ENCODE data around the gene RFESD.

RFESD gene

GRCh38 chr5:95667678-95668077 lies 21.1 kb downstream of the RFESD start:
- H3K4me3 Mint-ChIP-seq: no peak overlapping the region
- H3K36me3 Mint-ChIP-seq: no peaks in the 10 kb centered on the region
- peaks cover 1% of the 10 kb centered on the region for H3K4me1 Mint-ChIP-seq (ENCODE audit: low read depth)
- no peak overlapping the region for H3K27ac Mint-ChIP-seq
- no peaks in the 10 kb centered on the region for H3K9me3 Mint-ChIP-seq (ENCODE audit: low read depth)
- H3K27me3 Mint-ChIP-seq: no peaks in the 10 kb centered on the region

GRCh38 chr5:95668216-95668615 lies 21.6 kb downstream of the RFESD start:
- no peaks in the 10 kb centered on the region for H3K36me3 Mint-ChIP-seq

GRCh38 chr5:95668728-95669127 lies 22.2 kb downstream of the RFESD start:
- no peaks in the 10 kb centered on the region for H3K27me3 Mint-ChIP-seq
- peaks cover 1% of the 10 kb centered on the region for H3K4me1 Mint-ChIP-seq (ENCODE audit: low read depth)
- no peaks in the 10 kb centered on the region for H3K36me3 Mint-ChIP-seq
- H3K27ac Mint-ChIP-seq: no peak overlapping the region
- no peak overlapping the region for H3K4me3 Mint-ChIP-seq
- no peaks in the 10 kb centered on the region for H3K9me3 Mint-ChIP-seq (ENCODE audit: low read depth)

More at GRCh38 chr5:95668216-95668615, 21.6 kb downstream of the RFESD start:
- H3K27me3 Mint-ChIP-seq: no peaks in the 10 kb centered on the region
- H3K9me3 Mint-ChIP-seq (ENCODE audit: low read depth): no peaks in the 10 kb centered on the region
- peaks cover 1% of the 10 kb centered on the region for H3K4me1 Mint-ChIP-seq (ENCODE audit: low read depth)
- no peak overlapping the region for H3K4me3 Mint-ChIP-seq
- no peak overlapping the region for H3K27ac Mint-ChIP-seq

GRCh38 chr5:95669540-95669939 lies 23.0 kb downstream of the RFESD start:
- Mint-ChIP-seq H3K27me3 (no peaks in the 10 kb centered on the region), H3K36me3 (no peaks in the 10 kb centered on the region), H3K9me3 (ENCODE audit: low read depth) (no peaks in the 10 kb centered on the region), H3K4me3 (no peak overlapping the region), H3K27ac (no peak overlapping the region), H3K4me1 (ENCODE audit: low read depth) (no peaks in the 10 kb centered on the region)

GRCh38 chr5:95669985-95670384 lies 23.4 kb downstream of the RFESD start:
- no peaks in the 10 kb centered on the region for H3K4me1 Mint-ChIP-seq (ENCODE audit: low read depth)
- H3K9me3 Mint-ChIP-seq (ENCODE audit: low read depth): no peaks in the 10 kb centered on the region

GRCh38 chr5:95670568-95670967 lies 24.0 kb downstream of the RFESD start:
- peaks cover 2% of the 10 kb centered on the region for H3K27me3 Mint-ChIP-seq
- no peak overlapping the region for H3K27ac Mint-ChIP-seq
- no peaks in the 10 kb centered on the region for H3K36me3 Mint-ChIP-seq
- no peaks in the 10 kb centered on the region for H3K4me1 Mint-ChIP-seq (ENCODE audit: low read depth)
- no peaks in the 10 kb centered on the region for H3K9me3 Mint-ChIP-seq (ENCODE audit: low read depth)
- no peak overlapping the region for H3K4me3 Mint-ChIP-seq

More at GRCh38 chr5:95669985-95670384, 23.4 kb downstream of the RFESD start:
- Mint-ChIP-seq H3K36me3 (no peaks in the 10 kb centered on the region), H3K27me3 (no peaks in the 10 kb centered on the region), H3K4me3 (no peak overlapping the region), H3K27ac (no peak overlapping the region)

GRCh38 chr5:95671826-95672225 lies 25.2 kb downstream of the RFESD start:
- no peaks in the 10 kb centered on the region for H3K4me1 Mint-ChIP-seq (ENCODE audit: low read depth)
- no peaks in the 10 kb centered on the region for H3K36me3 Mint-ChIP-seq
- H3K27me3 Mint-ChIP-seq: peaks cover 2% of the 10 kb centered on the region

GRCh38 chr5:95672641-95673040 lies 26.1 kb downstream of the RFESD start:
- Mint-ChIP-seq H3K36me3 (no peaks in the 10 kb centered on the region), H3K27me3 (peaks cover 2% of the 10 kb centered on the region), H3K4me1 (ENCODE audit: low read depth) (no peaks in the 10 kb centered on the region), H3K4me3 (no peak overlapping the region), H3K27ac (no peak overlapping the region), H3K9me3 (ENCODE audit: low read depth) (no peaks in the 10 kb centered on the region)

More at GRCh38 chr5:95671826-95672225, 25.2 kb downstream of the RFESD start:
- Mint-ChIP-seq H3K27ac (no peak overlapping the region), H3K9me3 (ENCODE audit: low read depth) (no peaks in the 10 kb centered on the region), H3K4me3 (no peak overlapping the region)

GRCh38 chr5:95673081-95673480 lies 26.5 kb downstream of the RFESD start:
- Mint-ChIP-seq H3K27me3 (peaks cover 2% of the 10 kb centered on the region), H3K4me3 (no peak overlapping the region), H3K36me3 (no peaks in the 10 kb centered on the region), H3K27ac (no peak overlapping the region), H3K9me3 (ENCODE audit: low read depth) (no peaks in the 10 kb centered on the region), H3K4me1 (ENCODE audit: low read depth) (no peaks in the 10 kb centered on the region)

GRCh38 chr5:95682891-95683290 lies 36.3 kb downstream of the RFESD start, which contains the start of gene SPATA9:
SPATA9 (minus strand) TSS chr5:95682991; CDS start chr5:95682854, 137 bp downstream.
- no peak within 1 kb of the TSS for H3K4me3 Mint-ChIP-seq
- peaks cover 4% of the 10 kb centered on the region for H3K36me3 Mint-ChIP-seq
- peaks cover 18% of the 10 kb centered on the region for H3K27me3 Mint-ChIP-seq
- no peak within 1 kb of the TSS for H3K27ac Mint-ChIP-seq
- no peaks in the 10 kb centered on the region for H3K9me3 Mint-ChIP-seq (ENCODE audit: low read depth)
- no peaks in the 10 kb centered on the region for H3K4me1 Mint-ChIP-seq (ENCODE audit: low read depth)

- H3K9me3 Mint-ChIP-seq (ENCODE audit: low read depth): no peaks in the 10 kb centered on the region
- H3K27ac Mint-ChIP-seq: no peak overlapping the region
- no peak overlapping the region for H3K4me3 Mint-ChIP-seq
Measured at GRCh38 chr5:95684361-95684760, 37.8 kb downstream of the RFESD start.

GRCh38 chr5:95686651-95687050 lies 40.1 kb downstream of the RFESD start:
- H3K9me3 Mint-ChIP-seq (ENCODE audit: low read depth): peaks cover 5% of the 10 kb centered on the region
- H3K27ac Mint-ChIP-seq: no peak overlapping the region
- H3K4me1 Mint-ChIP-seq (ENCODE audit: low read depth): no peaks in the 10 kb centered on the region
- H3K27me3 Mint-ChIP-seq: peaks cover 7% of the 10 kb centered on the region
- no peak overlapping the region for H3K4me3 Mint-ChIP-seq
- peaks cover 4% of the 10 kb centered on the region for H3K36me3 Mint-ChIP-seq

More at GRCh38 chr5:95684361-95684760, 37.8 kb downstream of the RFESD start:
- peaks cover 13% of the 10 kb centered on the region for H3K27me3 Mint-ChIP-seq
- peaks cover 4% of the 10 kb centered on the region for H3K36me3 Mint-ChIP-seq
- no peaks in the 10 kb centered on the region for H3K4me1 Mint-ChIP-seq (ENCODE audit: low read depth)

- Mint-ChIP-seq H3K4me3 (no peak overlapping the region), H3K27ac (no peak overlapping the region), H3K27me3 (peaks cover 4% of the 10 kb centered on the region), H3K9me3 (ENCODE audit: low read depth) (peaks cover 5% of the 10 kb centered on the region), H3K4me1 (ENCODE audit: low read depth) (no peaks in the 10 kb centered on the region), H3K36me3 (no peaks in the 10 kb centered on the region)
Measured at GRCh38 chr5:95689680-95690079, 43.1 kb downstream of the RFESD start.

GRCh38 chr5:95690333-95690732 lies 43.8 kb downstream of the RFESD start:
- no peaks in the 10 kb centered on the region for H3K36me3 Mint-ChIP-seq
- H3K4me3 Mint-ChIP-seq: no peak overlapping the region
- peaks cover 5% of the 10 kb centered on the region for H3K9me3 Mint-ChIP-seq (ENCODE audit: low read depth)
- H3K4me1 Mint-ChIP-seq (ENCODE audit: low read depth): no peaks in the 10 kb centered on the region
- H3K27ac Mint-ChIP-seq: no peak overlapping the region
- H3K27me3 Mint-ChIP-seq: peaks cover 2% of the 10 kb centered on the region

GRCh38 chr5:95697781-95698681 lies 51.5 kb downstream of the RFESD start:
- Mint-ChIP-seq H3K4me3 (no peak overlapping the region), H3K27me3 (peaks cover 2% of the 10 kb centered on the region), H3K9me3 (ENCODE audit: low read depth) (no peaks in the 10 kb centered on the region), H3K4me1 (ENCODE audit: low read depth) (no peaks in the 10 kb centered on the region), H3K36me3 (no peaks in the 10 kb centered on the region), H3K27ac (no peak overlapping the region)

Measured in activated naive CD8-positive, alpha-beta T cell (primary cell).